Measurements from ENCODE around the gene AP3S2. TPM values are rescaled to one million over a fixed set of nuclear protein-coding genes. Genes with fewer than 3 reads are reported as not detected.

Gene AP3S2
- total and polyA plus RNA-seq, 12 donors, result 10.8 to 110 (median 60.8) TPM

DNA sequence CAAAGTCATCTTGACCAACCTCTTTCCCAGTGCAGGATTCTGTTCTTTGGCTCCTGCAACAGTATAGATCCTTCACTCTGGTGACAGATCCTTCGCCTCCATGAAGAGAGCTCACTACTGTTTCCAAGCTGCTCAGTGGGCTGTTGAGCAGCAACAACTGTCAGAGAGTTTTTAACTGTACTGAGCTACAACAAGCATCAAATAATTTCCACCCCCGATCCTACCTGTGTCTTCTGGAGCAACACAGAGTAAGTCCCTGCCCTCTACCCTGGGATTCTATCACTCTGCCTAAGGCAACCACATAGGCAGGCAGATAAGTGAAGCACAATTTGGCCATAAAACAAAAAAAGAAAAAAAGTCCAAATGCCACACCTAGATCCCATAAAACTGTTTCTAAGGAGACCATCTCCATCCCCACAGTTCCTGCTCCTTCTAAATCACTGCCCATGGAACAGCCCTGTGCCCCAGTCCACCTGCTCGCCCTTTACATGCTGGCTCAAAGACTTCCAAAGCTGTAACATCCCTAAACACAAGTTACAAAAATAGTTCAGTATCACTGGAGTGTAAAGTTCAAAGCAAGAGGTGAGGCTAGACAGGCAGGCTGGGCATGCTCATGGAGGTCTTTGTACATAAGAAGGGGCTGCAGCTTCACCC is 41.3 kb downstream of the AP3S2 start:
- Histone ChIP-seq H3K36me3 (replicated peaks in 1 of 2) (peaks cover 0 to 5% of the 10 kb centered on the region in 2 donors), H3K27ac (no peak overlapping the region)

DNA sequence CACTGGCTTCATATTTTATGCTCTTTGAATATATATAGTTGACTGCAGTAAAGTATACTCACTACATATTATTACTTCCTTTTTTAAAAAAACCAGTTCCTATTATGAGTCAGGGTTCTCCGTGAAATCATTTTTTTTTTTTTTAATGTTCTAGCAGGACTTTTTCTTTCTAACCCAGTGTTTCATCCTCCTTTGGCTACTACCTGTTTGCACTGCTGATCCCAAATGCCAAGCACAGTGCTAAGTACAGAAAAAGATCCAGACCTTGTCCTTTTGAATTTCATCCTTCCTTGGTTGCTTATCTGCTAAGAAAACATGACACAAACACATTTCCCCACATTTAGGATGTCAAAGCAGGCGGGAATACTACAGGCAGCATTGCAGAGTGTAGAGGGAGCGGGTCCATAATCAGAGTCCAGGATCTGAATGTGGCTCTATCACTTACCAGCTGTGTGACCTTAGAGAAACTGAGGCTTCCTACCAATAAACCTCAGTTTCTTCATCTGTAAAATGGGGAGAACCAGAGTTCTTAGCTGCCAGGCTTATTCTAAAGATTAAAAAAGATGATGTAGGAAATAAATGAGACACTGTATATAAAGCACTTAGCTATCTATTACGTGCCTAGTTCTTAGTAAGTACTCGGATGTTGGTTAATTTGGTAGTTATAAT is 42.0 kb downstream of the AP3S2 start:
- no peak for DNase-seq
- peaks cover 0 to 19% of the 10 kb centered on the region in 2 donors for H3K4me1 ChIP-seq (replicated peaks in 1 of 2)
- peaks cover 0 to 5% of the 10 kb centered on the region in 2 donors for H3K36me3 ChIP-seq (replicated peaks in 1 of 2)
- WGBS, 4 donors, result 84 to 89% (median 87%) methylated on average over 5 of the region's 5 CpGs
- intact Hi-C loops (cut with DNase I), result no loop called here
- no peaks in the 10 kb centered on the region for H3K27me3 ChIP-seq
- TF ChIP-seq CTCF (IDR thresholded peaks at IDR 0.05), result no peak
- TF ChIP-seq POLR2A (IDR thresholded peaks at IDR 0.05), result no peak
- no peak overlapping the region for H3K4me3 ChIP-seq
- no peak overlapping the region for H3K27ac ChIP-seq
- no peaks in the 10 kb centered on the region for H3K9me3 ChIP-seq (replicated peaks in 1 of 3)

More for the DNA sequence above, 41.3 kb downstream of the AP3S2 start:
- Histone ChIP-seq H3K9me3 (replicated peaks in 1 of 3) (no peaks in the 10 kb centered on the region), H3K4me1 (replicated peaks in 1 of 2) (peaks cover 0 to 19% of the 10 kb centered on the region in 2 donors), H3K27me3 (no peaks in the 10 kb centered on the region), H3K4me3 (no peak overlapping the region)
- intact Hi-C loops (cut with DNase I), result no loop called here
- DNase-seq, result no peak
- no peak for TF ChIP-seq CTCF (IDR thresholded peaks at IDR 0.05)
- TF ChIP-seq POLR2A (IDR thresholded peaks at IDR 0.05), result no peak
- WGBS, 4 donors, result 97 to 100% (median 97%) methylated on average over 3 of the region's 3 CpGs

DNA sequence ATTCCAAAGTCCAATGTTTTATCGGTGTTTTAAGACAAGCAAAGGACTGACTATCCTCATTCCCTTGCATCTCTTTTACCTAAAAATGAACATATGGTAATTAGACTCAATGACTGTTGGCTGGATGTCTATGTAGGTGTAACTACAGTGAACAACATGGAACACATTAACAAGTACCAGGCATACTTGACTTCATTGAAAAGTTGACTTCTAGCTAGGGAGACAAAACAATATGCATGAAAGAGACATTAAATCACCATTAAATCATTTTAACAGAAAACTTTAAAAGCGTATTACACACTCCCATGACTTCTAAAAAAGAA is 44.9 kb downstream of the AP3S2 start:
- intact Hi-C loops (cut with DNase I), result no loop called here
- Histone ChIP-seq H3K4me1 (replicated peaks in 1 of 2) (peaks cover 0 to 25% of the 10 kb centered on the region in 2 donors), H3K27me3 (no peaks in the 10 kb centered on the region), H3K36me3 (replicated peaks in 1 of 2) (peaks cover 0 to 5% of the 10 kb centered on the region in 2 donors), H3K27ac (peak overlapping the region in 2 of 5 donors; percentile 35 to 42), H3K4me3 (no peak overlapping the region), H3K9me3 (replicated peaks in 1 of 3) (no peaks in the 10 kb centered on the region)
- no peak for DNase-seq
- TF ChIP-seq POLR2A (IDR thresholded peaks at IDR 0.05), result no peak
- no peak for TF ChIP-seq CTCF (IDR thresholded peaks at IDR 0.05)
- WGBS, 4 donors, result 89 to 93% (median 91%) methylated on average over 2 of the region's 2 CpGs

DNA sequence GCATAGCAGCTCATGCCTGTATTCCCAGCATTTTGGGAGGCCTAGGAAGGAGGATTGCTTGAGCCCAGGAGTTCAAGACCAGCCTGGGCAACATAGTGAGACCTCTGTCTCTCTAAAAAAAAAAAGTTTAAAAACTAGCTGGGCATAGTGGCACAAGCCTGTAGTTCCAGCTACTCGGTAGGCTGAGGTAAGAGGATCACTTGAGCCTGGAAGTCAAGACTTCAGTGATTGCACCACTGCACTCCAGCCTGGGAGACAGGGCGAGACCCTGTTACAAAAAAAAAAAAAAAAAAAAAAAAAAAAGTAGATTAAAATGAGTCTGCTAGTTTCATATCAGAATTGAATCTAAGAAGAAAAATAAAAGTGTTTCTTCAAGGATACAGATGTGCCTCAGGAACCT is 46.7 kb downstream of the AP3S2 start:
- Histone ChIP-seq H3K27me3 (no peaks in the 10 kb centered on the region), H3K4me3 (no peak overlapping the region), H3K36me3 (replicated peaks in 1 of 2) (peaks cover 0 to 3% of the 10 kb centered on the region in 2 donors), H3K4me1 (replicated peaks in 1 of 2) (peaks cover 0 to 25% of the 10 kb centered on the region in 2 donors), H3K27ac (no peak overlapping the region), H3K9me3 (replicated peaks in 1 of 3) (no peaks in the 10 kb centered on the region)
- intact Hi-C loops (cut with DNase I), result no loop called here
- TF ChIP-seq POLR2A (IDR thresholded peaks at IDR 0.05), result no peak
- TF ChIP-seq CTCF (IDR thresholded peaks at IDR 0.05), result no peak
- WGBS, 4 donors, result 86 to 98% (median 90%) methylated on average over 2 of the region's 2 CpGs
- no peak for DNase-seq

All from adrenal gland (tissue), 12 donors.